ENCODE results near the gene SCAANT1. TPM values are rescaled to one million over a fixed set of nuclear protein-coding genes. Genes with fewer than 3 reads are reported as not detected.

Gene SCAANT1
- total RNA-seq, 4 donors from 2014 or later, result not detected

DNA sequence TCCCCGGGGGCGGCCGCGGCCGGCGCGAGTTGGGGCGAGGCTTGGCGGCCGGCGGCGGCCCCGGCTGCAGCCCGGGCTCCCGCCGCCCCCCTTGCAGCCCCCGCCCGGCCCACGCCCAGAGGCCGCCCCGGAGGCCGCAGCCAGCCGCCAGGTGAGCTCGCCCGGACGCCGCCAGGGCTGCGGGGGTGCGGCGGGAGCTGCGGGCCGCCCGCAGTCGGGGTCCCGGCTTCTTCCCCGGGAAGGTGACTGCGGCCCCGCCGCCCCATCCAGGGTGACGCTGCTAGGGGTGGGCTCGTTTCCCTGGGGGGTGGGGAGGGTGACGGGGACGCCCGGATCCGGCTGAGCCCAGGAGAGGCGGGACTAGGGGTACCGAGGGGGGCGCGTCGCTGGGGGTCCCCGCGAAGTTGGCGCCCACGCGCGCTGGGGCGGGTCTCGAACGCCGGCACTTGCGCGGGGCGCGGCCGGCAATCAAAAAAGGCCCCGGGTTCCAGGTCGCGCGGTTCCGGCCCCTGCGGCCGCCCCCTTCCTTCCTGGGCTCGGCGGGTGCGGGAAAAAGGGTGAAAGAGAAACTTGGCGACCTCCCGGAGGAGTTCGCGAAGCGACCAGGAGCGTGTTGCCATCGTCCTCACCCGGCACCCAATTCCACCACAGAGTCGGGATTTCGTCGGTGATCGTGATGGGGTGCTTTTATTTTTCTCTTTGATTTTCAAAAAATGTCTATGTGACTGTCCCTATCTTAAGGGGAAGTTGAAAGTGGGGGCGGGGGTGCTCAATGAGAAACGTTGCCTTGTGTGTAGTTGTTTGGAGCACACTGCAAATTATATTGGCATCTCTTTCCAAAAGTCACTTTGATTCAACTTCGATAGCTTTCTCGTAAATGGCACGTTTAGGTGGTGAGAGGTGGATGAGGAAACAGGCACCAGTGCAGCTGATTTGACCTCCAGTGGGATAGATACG lies 47.9 kb downstream of the SCAANT1 start:
- TF ChIP-seq, protein P1, sequence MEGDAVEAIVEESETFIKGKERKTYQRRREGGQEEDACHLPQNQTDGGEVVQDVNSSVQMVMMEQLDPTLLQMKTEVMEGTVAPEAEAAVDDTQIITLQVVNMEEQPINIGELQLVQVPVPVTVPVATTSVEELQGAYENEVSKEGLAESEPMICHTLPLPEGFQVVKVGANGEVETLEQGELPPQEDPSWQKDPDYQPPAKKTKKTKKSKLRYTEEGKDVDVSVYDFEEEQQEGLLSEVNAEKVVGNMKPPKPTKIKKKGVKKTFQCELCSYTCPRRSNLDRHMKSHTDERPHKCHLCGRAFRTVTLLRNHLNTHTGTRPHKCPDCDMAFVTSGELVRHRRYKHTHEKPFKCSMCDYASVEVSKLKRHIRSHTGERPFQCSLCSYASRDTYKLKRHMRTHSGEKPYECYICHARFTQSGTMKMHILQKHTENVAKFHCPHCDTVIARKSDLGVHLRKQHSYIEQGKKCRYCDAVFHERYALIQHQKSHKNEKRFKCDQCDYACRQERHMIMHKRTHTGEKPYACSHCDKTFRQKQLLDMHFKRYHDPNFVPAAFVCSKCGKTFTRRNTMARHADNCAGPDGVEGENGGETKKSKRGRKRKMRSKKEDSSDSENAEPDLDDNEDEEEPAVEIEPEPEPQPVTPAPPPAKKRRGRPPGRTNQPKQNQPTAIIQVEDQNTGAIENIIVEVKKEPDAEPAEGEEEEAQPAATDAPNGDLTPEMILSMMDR (IDR thresholded peaks at IDR 0.05), result no peak
- peak in 1 of 2 donors; percentile 10 for TF ChIP-seq EP300 (IDR thresholded peaks at IDR 0.05)
- no peaks in the 10 kb centered on the region for H3K9me3 ChIP-seq
- peak overlapping the region; percentile 81 to 99 (median 98) for H3K4me3 ChIP-seq
- peaks cover 0 to 37% (median 8%) of the 10 kb centered on the region in 4 donors for H3K4me1 ChIP-seq
- H3K36me3 ChIP-seq, result no peaks in the 10 kb centered on the region
- no peaks in the 10 kb centered on the region for H3K27me3 ChIP-seq
- peak in 1 of 2 donors; percentile 58 for DNase-seq (ENCODE audit: low spot score in 2 of 2)
- H3K27ac ChIP-seq, result peak overlapping the region; percentile 67 to 96 (median 95)
- WGBS, 2 donors, result 0 to 1% methylated on average over 49 to 54 of the region's 93 CpGs

DNA sequence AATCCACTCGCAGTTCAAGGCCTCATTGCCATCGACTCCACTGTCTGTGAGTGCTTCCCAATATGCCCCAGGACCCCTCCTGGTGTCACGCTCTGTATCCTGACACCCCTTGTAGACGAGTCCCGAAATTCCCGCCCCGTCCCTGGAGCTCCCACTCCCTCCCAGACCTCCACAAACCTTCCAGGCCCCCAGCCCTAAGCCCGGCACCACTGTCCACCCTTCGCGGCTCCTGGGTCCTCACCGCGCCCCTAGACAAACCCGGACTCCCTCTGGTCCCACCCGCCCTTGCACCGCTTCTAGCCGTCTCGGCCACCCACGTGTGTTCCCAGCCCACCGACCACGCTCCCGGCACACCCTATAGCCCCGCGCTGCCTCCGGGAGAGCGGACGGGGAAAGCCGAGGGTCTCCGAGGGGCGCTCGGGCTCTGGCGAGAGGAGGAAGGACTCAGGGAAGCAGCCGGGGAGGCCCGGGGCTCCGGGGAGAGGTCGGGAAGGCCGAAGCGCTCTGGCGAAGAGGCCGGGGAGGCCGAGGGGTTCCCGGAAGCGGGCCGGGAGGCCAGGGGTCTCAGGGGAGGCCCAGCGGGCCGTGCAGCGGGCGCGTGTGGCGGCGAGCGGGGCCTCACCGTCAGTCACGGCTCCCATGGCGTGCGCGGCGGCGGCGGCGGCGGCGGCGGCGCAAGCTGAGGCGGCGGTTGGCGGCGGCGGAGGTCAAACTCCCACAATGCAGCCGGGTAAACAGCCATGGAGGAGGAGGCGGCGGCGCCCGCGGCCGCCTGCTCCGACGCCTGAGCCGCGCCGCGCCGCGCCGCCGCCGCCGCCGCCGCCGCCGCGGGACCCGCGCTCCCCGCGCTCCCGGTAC lies 48.8 kb downstream of the SCAANT1 start, which contains the start of the genes ATXN7 and THOC7:
ATXN7 (plus strand) TSS at position 718 of the 858 bp plus-strand sequence. CDS start 48,732 bp downstream, outside the sequence.
THOC7 (minus strand) TSS at position 656 of the 858 bp plus-strand sequence; CDS start at position 641, 15 bp downstream.
- Histone ChIP-seq H3K9me3 (no peaks in the 10 kb centered on the region), H3K27me3 (no peaks in the 10 kb centered on the region), H3K4me1 (peaks cover 0 to 39% (median 8%) of the 10 kb centered on the region in 4 donors), H3K27ac (peak within 1 kb of the TSS; percentile 94 to 97 (median 96)), H3K36me3 (no peaks in the 10 kb centered on the region), H3K4me3 (peak within 1 kb of the TSS; percentile 97 to 99 (median 98))
- WGBS, 2 donors, result 1% methylated on average over 41 to 60 of the region's 98 CpGs
- TF ChIP-seq, protein P1 (IDR thresholded peaks at IDR 0.05), result no peak
- no peak for TF ChIP-seq EP300 (IDR thresholded peaks at IDR 0.05)
- no peak for TF ChIP-seq POLR2A (IDR thresholded peaks at IDR 0.05)
- DNase-seq (ENCODE audit: low spot score in 2 of 2), result peak; percentile 18 to 25

DNA sequence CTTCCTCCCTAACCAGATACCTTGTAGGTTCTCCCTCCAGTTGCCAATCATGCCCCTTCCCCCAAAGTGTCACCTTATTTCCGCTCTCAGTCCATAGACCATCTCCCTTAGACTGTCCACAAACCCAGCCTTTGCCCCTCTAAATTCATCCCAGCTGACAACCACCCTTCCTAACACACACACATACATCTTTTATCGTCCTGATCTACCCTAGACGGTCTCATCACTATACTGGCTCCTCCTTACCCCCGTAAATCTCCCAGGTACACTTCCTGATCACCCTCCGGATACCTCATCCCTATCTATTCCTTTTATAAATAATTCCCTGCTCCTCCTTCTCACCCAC lies 49.4 kb downstream of the SCAANT1 start:
- H3K36me3 ChIP-seq, result no peaks in the 10 kb centered on the region
- no peak for DNase-seq (ENCODE audit: low spot score in 2 of 2)
- peaks cover 0 to 34% (median 8%) of the 10 kb centered on the region in 4 donors for H3K4me1 ChIP-seq
- H3K9me3 ChIP-seq, result no peaks in the 10 kb centered on the region
- TF ChIP-seq, protein P1 (IDR thresholded peaks at IDR 0.05), result no peak
- no peak for TF ChIP-seq EP300 (IDR thresholded peaks at IDR 0.05)
- TF ChIP-seq POLR2A (IDR thresholded peaks at IDR 0.05), result no peak
- WGBS, 2 donors, result 27 to 28% methylated on average over 5 of the region's 5 CpGs
- H3K27ac ChIP-seq, result peak overlapping the region; percentile 92 to 97 (median 95)
- H3K4me3 ChIP-seq, result peak overlapping the region; percentile 89 to 99 (median 97)
- no peaks in the 10 kb centered on the region for H3K27me3 ChIP-seq

Small RNA genes within 50 kb of the gene (small RNA-seq; reads per million reads assigned to genes)
- not detected for gene SCAANT1

Other genes with a start within 250 kb of the SCAANT1 start
- gene C3orf49, start 93.1 kb downstream of the SCAANT1 start, total RNA-seq, result not detected
- 10 to 100 TPM; 32.2 to 77.4 (median 47.9) TPM for gene THOC7, start 48.6 kb downstream of the SCAANT1 start, total RNA-seq
- gene ATXN7, start 48.5 kb downstream of the SCAANT1 start, total RNA-seq, result 10 to 100 TPM; 29.2 to 44.2 (median 38.3) TPM
- 10 to 100 TPM; 47.4 to 64.5 (median 58.9) TPM for gene PSMD6, start 111.1 kb upstream of the SCAANT1 start, total RNA-seq